Natural killer cell treated with Interleukin-12 subunit alpha and Interleukin-12 subunit beta and Interleukin-15 and Interleukin-18, amount 100 ng/mL, for 72 hours (primary cell): ENCODE results near the gene AS3MT. TPM values are rescaled to one million over a fixed set of nuclear protein-coding genes. Genes with fewer than 3 reads are reported as not detected.

Experiments used
- ATAC-seq, 2 donors: fragments of 150-1000 bp; cut with Tn5 transposase in 1 of 2; sonication (Bioruptor Pico), chemical (Tn5 transposase) in 1 of 2; 2 replicates each; pipeline ENCODE4 v1.10.0; 2021
- DNase-seq: peaks from one replicate; pipeline ENCODE4 v3.0.0; 2022; ENCODE audit warnings: low spot score
- H3K27ac Mint-ChIP-seq, 2 donors: 1 replicate in 1 of 2; 2 replicates in 1 of 2; pipeline ENCODE4 v1.8.0; 2022; ENCODE audit warnings: mixed read lengths in 2 of 2, mild to moderate bottlenecking in 1 of 2, moderate library complexity in 1 of 2
- H3K27me3 Mint-ChIP-seq, 2 donors: 1 replicate in 1 of 2; 2 replicates in 1 of 2; pipeline ENCODE4 v1.8.0; 2022; ENCODE audit warnings: mixed read lengths in 2 of 2
- H3K36me3 Mint-ChIP-seq: one replicate; pipeline ENCODE4 v1.8.0; 2022; ENCODE audit warnings: mixed read lengths
- H3K4me1 Mint-ChIP-seq, 2 donors: 1 replicate in 1 of 2; 2 replicates in 1 of 2; pipeline ENCODE4 v1.8.0; 2022; ENCODE audit warnings: low read depth in 2 of 2, mixed read lengths in 2 of 2, mild to moderate bottlenecking in 1 of 2
- H3K4me3 Mint-ChIP-seq: one replicate; pipeline ENCODE4 v1.8.0; 2022; ENCODE audit warnings: mixed read lengths
- H3K9me3 Mint-ChIP-seq: 2 replicates; pipeline ENCODE4 v1.8.0; 2022; ENCODE audit warnings: mixed read lengths
- total RNA-seq, 2 donors: library from RNA; stranded (reverse); gene quantifications; one replicate each; pipeline ENCODE4 v1.2.3, GENCODE V29; 2022

AS3MT gene
- total RNA-seq, 2 donors from 2014 or later, result 0.43 TPM; not detected in 1

DNA sequence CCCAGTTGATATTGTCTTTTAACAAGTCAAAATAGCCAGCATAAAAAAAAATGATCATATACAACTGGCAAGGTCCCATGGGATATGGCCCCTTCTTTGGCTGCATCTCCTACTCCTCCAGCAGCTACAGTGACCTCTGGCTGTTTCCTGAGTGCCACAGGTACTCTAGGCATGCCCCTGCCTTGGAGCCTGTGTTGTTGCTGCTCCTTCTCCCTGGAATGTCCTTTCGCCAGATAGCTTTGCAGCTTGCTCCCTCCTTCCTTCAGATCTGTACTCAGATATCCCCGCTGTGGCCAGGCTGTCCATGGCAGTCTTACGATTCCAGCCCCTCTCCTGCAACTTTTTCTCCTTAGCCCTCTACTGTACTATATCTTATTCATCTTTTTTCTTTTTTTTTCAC, 72.1 kb downstream of the AS3MT start:
- Mint-ChIP-seq H3K9me3 (no peaks in the 10 kb centered on the region), H3K4me1 (peaks cover 0 to 2% of the 10 kb centered on the region in 2 donors), H3K27me3 (no peaks in the 10 kb centered on the region), H3K27ac (no peak overlapping the region), H3K4me3 (no peak overlapping the region), H3K36me3 (no peaks in the 10 kb centered on the region)
- DNase-seq, result no peak
- ATAC-seq, result no peak

DNA sequence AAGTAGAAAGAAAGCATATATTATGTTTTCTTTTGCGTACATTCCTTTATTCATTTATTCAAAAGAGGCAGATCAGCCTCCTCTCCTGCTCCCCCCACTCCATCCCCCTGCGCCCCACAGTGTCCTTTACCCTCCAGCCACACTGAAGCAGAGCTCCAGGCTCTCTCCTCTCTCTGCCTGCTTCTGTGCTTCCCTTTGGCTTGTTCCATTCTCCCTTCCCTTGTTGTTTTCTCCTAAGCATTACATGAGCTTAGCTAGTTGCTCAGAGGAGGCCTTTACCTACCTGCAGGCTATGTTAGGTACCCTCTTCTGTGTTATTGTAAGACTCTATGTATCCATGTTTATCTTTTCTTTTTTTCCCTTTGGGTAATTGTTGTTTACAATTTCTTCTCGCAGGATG, 76.2 kb downstream of the AS3MT start:
- DNase-seq, result no peak
- Mint-ChIP-seq H3K27ac (no peak overlapping the region), H3K36me3 (no peaks in the 10 kb centered on the region), H3K4me1 (peaks cover 0 to 4% of the 10 kb centered on the region in 2 donors), H3K9me3 (no peaks in the 10 kb centered on the region), H3K27me3 (no peaks in the 10 kb centered on the region), H3K4me3 (no peak overlapping the region)
- no peak for ATAC-seq

DNA sequence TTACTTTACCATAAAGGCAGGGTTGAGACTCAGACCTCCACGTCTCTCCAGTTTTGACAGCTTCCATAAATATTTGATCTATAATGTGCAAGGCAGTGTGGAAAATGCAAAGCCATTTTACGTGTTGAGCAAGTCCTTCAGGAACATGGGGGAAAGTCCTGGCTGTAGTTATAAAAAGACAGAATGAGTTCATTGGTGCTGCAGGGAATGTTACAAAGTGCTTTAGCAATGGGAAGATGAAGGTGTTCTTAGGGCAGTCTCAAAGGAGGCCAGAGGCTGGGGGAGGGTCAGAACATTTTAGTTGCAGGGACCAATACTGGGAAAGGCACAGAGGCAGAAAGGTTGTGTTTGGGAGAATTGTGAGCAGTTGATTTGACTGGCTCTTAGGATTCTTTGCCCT, 76.7 kb downstream of the AS3MT start:
- H3K9me3 Mint-ChIP-seq, result no peaks in the 10 kb centered on the region
- DNase-seq (no peak), ATAC-seq (no peak)
- H3K27ac Mint-ChIP-seq, result no peak overlapping the region
- H3K4me1 Mint-ChIP-seq, result peaks cover 0 to 4% of the 10 kb centered on the region in 2 donors
- no peaks in the 10 kb centered on the region for H3K36me3 Mint-ChIP-seq
- H3K4me3 Mint-ChIP-seq, result no peak overlapping the region
- no peaks in the 10 kb centered on the region for H3K27me3 Mint-ChIP-seq

DNA sequence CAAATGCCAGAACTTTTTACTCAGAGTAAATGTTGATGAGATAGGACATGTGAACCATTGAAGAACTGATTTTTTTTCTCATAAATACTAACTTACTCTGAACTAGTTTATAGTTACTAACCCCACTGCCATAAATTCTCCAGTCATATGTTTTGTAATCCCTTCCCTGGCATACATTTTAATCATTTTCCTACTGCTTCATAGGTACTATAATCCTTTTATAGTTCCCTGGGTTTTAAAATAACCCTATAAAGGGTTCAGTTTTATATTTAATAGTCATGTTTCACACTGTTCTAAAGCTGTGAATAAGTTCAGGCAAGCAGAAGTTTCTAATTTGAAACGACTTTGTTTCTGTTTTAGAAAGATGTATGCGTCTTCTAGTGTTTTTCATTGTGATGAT, 77.7 kb downstream of the AS3MT start:
- no peak for DNase-seq
- Mint-ChIP-seq H3K9me3 (no peaks in the 10 kb centered on the region), H3K4me3 (no peak overlapping the region), H3K27ac (no peak overlapping the region), H3K36me3 (no peaks in the 10 kb centered on the region), H3K27me3 (no peaks in the 10 kb centered on the region), H3K4me1 (peaks cover 0 to 4% of the 10 kb centered on the region in 2 donors)
- no peak for ATAC-seq

DNA sequence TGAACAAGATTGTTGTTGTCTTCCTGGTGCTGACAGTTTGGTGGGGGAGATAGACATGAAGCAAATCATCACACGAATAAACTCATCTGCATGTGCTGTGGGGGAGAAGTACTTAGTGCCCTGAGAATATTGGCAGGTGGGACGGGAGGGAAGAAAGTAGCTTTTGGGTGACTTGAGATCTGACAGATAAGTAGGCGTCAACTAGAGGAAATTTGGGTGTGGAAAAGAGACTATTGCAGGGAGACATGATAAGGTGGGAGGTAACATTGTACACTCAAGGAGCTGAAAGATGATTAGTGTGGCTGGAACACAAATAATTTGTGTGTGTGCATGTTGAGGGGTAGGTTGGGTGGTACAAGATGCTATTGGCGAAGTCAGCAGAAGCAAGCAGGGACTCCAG, 78.9 kb downstream of the AS3MT start:
- DNase-seq, result no peak
- H3K9me3 Mint-ChIP-seq, result no peaks in the 10 kb centered on the region
- H3K4me1 Mint-ChIP-seq, result peaks cover 0 to 4% of the 10 kb centered on the region in 2 donors
- no peaks in the 10 kb centered on the region for H3K36me3 Mint-ChIP-seq
- no peak overlapping the region for H3K27ac Mint-ChIP-seq
- no peaks in the 10 kb centered on the region for H3K27me3 Mint-ChIP-seq
- ATAC-seq, result no peak
- H3K4me3 Mint-ChIP-seq, result no peak overlapping the region

DNA sequence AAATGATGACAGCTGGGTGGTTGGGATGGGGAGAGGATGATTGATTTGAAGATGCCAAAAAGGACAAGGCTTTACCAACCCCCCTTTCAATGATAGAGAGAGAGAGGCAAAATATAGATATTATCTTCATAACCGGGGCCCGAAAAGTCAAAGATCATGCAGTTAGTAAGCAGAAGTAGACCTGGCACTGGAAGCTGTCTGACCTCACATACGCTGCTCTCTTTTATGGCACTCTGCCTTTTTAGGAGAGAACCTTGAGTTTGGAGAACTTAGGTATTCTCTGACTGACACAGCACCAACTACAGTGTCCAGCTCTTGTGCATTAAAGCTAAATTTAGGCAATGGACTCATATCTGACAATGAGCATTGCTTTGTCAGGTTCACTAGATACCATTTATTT, 79.5 kb downstream of the AS3MT start:
- ATAC-seq, result no peak
- Mint-ChIP-seq H3K36me3 (no peaks in the 10 kb centered on the region), H3K27ac (no peak overlapping the region), H3K27me3 (no peaks in the 10 kb centered on the region), H3K4me1 (peaks cover 0 to 4% of the 10 kb centered on the region in 2 donors), H3K9me3 (no peaks in the 10 kb centered on the region), H3K4me3 (no peak overlapping the region)
- no peak for DNase-seq

DNA sequence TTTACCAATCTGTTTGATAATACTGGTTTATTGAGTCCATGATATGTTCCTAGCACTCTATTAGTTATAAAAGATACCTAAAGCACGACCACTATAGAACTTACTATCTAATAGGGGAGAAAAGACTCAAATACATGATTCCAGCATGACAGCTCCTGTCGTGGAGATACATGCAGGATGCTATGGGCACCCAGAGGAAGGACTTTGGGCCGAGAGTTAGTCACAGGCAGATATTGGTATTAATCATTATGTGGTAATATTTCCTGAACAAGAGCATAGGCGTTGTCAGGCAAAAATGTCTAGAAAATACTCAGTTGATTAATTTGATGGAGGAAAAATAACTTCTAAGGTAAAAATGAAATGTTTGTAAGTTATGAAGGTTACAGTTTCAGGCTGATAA, 80.6 kb downstream of the AS3MT start:
- ATAC-seq (no peak), DNase-seq (no peak)
- Mint-ChIP-seq H3K36me3 (no peaks in the 10 kb centered on the region), H3K4me1 (peaks cover 0 to 4% of the 10 kb centered on the region in 2 donors), H3K27ac (no peak overlapping the region), H3K4me3 (no peak overlapping the region), H3K27me3 (no peaks in the 10 kb centered on the region), H3K9me3 (no peaks in the 10 kb centered on the region)

DNA sequence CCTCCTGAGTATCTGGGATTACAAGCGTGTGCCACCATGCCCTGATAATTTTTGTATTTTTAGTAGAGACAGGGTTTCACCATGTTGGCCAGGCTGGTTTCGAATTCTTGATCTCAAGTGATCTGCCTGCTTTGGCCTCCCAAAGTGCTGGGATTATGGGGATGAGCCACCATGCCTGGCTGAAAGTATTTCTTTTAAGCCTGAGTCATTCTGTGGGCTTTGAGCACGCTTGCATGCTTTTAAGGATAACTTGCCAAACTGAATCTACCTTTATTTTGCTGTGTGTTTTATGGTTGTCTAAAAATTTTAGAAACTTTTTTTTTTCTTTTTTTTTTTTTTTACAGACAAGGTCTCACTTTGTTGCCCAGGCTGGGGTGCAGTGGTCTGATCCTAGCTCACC, 82.0 kb downstream of the AS3MT start:
- H3K27me3 Mint-ChIP-seq, result no peaks in the 10 kb centered on the region
- no peak for ATAC-seq
- peaks cover 0 to 4% of the 10 kb centered on the region in 2 donors for H3K4me1 Mint-ChIP-seq
- no peak for DNase-seq
- H3K4me3 Mint-ChIP-seq, result no peak overlapping the region
- no peaks in the 10 kb centered on the region for H3K9me3 Mint-ChIP-seq
- H3K27ac Mint-ChIP-seq, result no peak overlapping the region
- H3K36me3 Mint-ChIP-seq, result no peaks in the 10 kb centered on the region

Other genes starting within 250 kb of the AS3MT start
- gene TRIM8, start 225.0 kb upstream of the AS3MT start, total RNA-seq, result 10 to 100 TPM; 50.2 to 78.5 TPM
- gene ARL3, start 155.1 kb upstream of the AS3MT start, total RNA-seq, result 1 to 10 TPM; 3.0 to 4.5 TPM
- 10 to 100 TPM; 13.2 to 39.6 TPM for gene SFXN2, start 154.8 kb upstream of the AS3MT start, total RNA-seq
- gene WBP1L, start 125.5 kb upstream of the AS3MT start, total RNA-seq, result 10 to 100 TPM; 21.0 to 33.1 TPM
- gene CYP17A1, start 32.1 kb upstream of the AS3MT start, total RNA-seq, result not detected
- 1 to 10 TPM; 6.5 to 9.0 TPM for gene BORCS7, start 15.2 kb upstream of the AS3MT start, total RNA-seq
- 10 to 100 TPM in 1 of 2 donors, 1 to 10 TPM in 1; 6.2 to 11.2 TPM for gene CNNM2, start 48.8 kb downstream of the AS3MT start, total RNA-seq